A549 (cell line): ENCODE results near the gene MADD. TPM values are rescaled to one million over a fixed set of nuclear protein-coding genes. Genes with fewer than 3 reads are reported as not detected.

Experiments
- ATAC-seq, 2 experiments: fragments of 200-7000 bp in 1 of 2; fragments of >200 bp in 1 of 2; cut with Nextera tagmentation in 1 of 2; cut with Tn5 transposase in 1 of 2; 3 replicates each; pipeline versions ENCODE4 v1.8.0 to v1.9.1; 2018 to 2020; ENCODE audit warnings: mild to moderate bottlenecking in 1 of 2, moderate library complexity in 1 of 2
- CTCF ChIA-PET: fragments of 300-600 bp; sonication (Branson Sonifier 250); formaldehyde crosslinking; extraction: SDS; loops from one replicate; lab custom pipeline; 2021; ENCODE audit warnings: antibody characterized with exemption, inconsistent platforms; lab: Yijun Ruan, JAX
- POLR2A ChIA-PET: fragments of 350-600 bp; formaldehyde crosslinking; extraction: SDS; loops from one replicate; lab custom pipeline; 2021; ENCODE audit warnings: antibody characterized with exemption, inconsistent platforms; lab: Yijun Ruan, JAX
- DNase-seq, 2 experiments: peaks; one replicate each; pipeline versions ENCODE4 v3.0.0 to v3.0.0-alpha.2; 2011 to 2016; ENCODE audit warnings: low read depth in 1 of 2, low spot score in 1 of 2
- FAIRE-seq: peaks from 2 replicates; lab custom pipeline; 2011; peaks lifted over from hg19 to GRCh38; lab: Jason Lieb, UNC
- H3K27ac ChIP-seq, 2 experiments: fragments of >200 bp; sonication (Bioruptor Twin); formaldehyde crosslinking; 3 replicates each; pipeline ENCODE4 v1.5.1; 2016 to 2017
- H3K4me1 ChIP-seq: fragments of >200 bp; sonication (Bioruptor Twin); formaldehyde crosslinking; 3 replicates; pipeline ENCODE4 v1.6.1; 2016
- H3K4me2 ChIP-seq: fragments of >200 bp; sonication (Bioruptor Twin); formaldehyde crosslinking; 3 replicates; pipeline ENCODE4 v1.6.1; 2016
- H3K4me3 ChIP-seq: fragments of >200 bp; sonication (Bioruptor Twin); formaldehyde crosslinking; 3 replicates; pipeline ENCODE4 v1.5.1; 2016
- H3K9me3 ChIP-seq: fragments of >200 bp; sonication (Bioruptor Twin); formaldehyde crosslinking; 3 replicates; pipeline ENCODE4 v1.6.1; 2016
- BCL3 ChIP-seq: fragments of >200 bp; sonication (Bioruptor Twin); formaldehyde crosslinking; IDR thresholded peaks from 3 replicates; pipeline ENCODE4 v1.6.1; 2016
- CEBPB ChIP-seq, 2 experiments: fragments of >200 bp in 1 of 2; sonication (Bioruptor Twin) in 1 of 2; formaldehyde crosslinking in 1 of 2; IDR thresholded peaks; 2 replicates each; pipeline ENCODE4 v1.6.1; 2012 to 2016
- CTCF ChIP-seq: fragments of >200 bp; sonication (Bioruptor Twin); formaldehyde crosslinking; IDR thresholded peaks from 3 replicates; pipeline ENCODE4 v1.5.1; 2016
- EHF ChIP-seq: fragments of 250-450 bp; sonication (Bioruptor Pico); IDR thresholded peaks from 2 replicates; pipeline ENCODE4 v1.5.0; 2020; ENCODE audit warnings: mild to moderate bottlenecking
- ESRRA ChIP-seq: fragments of 150-350 bp; IDR thresholded peaks from 2 replicates; pipeline ENCODE4 v1.6.1; 2014; ENCODE audit warnings: mild to moderate bottlenecking, low read length, borderline replicate concordance
- FOXS1 ChIP-seq: fragments of 250-450 bp; sonication (Bioruptor Pico); IDR thresholded peaks from 2 replicates; pipeline ENCODE4 v1.5.0; 2020; ENCODE audit warnings: mild to moderate bottlenecking, moderate library complexity
- HES2 ChIP-seq: fragments of >200 bp; sonication (Bioruptor Twin); formaldehyde crosslinking; IDR thresholded peaks from 2 replicates; pipeline ENCODE4 v1.6.1; 2016
- HOXB13 ChIP-seq: fragments of 250-450 bp; sonication (Bioruptor Pico); IDR thresholded peaks from 2 replicates; pipeline ENCODE4 v1.5.0; 2020; ENCODE audit warnings: low read depth, mild to moderate bottlenecking, moderate library complexity
- KDM5A ChIP-seq: fragments of 200-600 bp; sonication (generic); IDR thresholded peaks from 2 replicates; pipeline ENCODE4 v1.6.1; 2016; ENCODE audit warnings: antibody characterized with exemption, mild to moderate bottlenecking
- NPAS2 ChIP-seq: fragments of 250-450 bp; sonication (Bioruptor Pico); IDR thresholded peaks from 2 replicates; pipeline ENCODE4 v1.8.0; 2022; ENCODE audit warnings: mild to moderate bottlenecking, moderate library complexity, borderline replicate concordance
- PBX3 ChIP-seq: IDR thresholded peaks from 2 replicates; pipeline ENCODE4 v1.6.1; 2012
- POLR2A ChIP-seq: IDR thresholded peaks from 2 replicates; pipeline ENCODE4 v1.6.1; 2012; ENCODE audit warnings: mild to moderate bottlenecking, low read length
- RAD21 ChIP-seq, 2 experiments: fragments of >200 bp in 1 of 2; sonication (Bioruptor Twin) in 1 of 2; formaldehyde crosslinking in 1 of 2; IDR thresholded peaks in 1 of 2; conservative IDR thresholded peaks in 1 of 2; 2 replicates in 1 of 2; 3 replicates in 1 of 2; pipeline ENCODE4 v1.6.1; 2012 to 2018; ENCODE audit warnings: inconsistent platforms in 1 of 2
- RARB ChIP-seq: fragments of 250-450 bp; sonication (Bioruptor Pico); IDR thresholded peaks from 2 replicates; pipeline ENCODE4 v1.8.0; 2021; ENCODE audit warnings: mild to moderate bottlenecking, moderate library complexity
- RCOR1 ChIP-seq: fragments of 150-350 bp; IDR thresholded peaks from 2 replicates; pipeline ENCODE4 v1.6.1; 2014; ENCODE audit warnings: antibody characterized with exemption, low read length, low read depth
- RNF2 ChIP-seq: fragments of 200-600 bp; sonication (generic); IDR thresholded peaks from 2 replicates; pipeline ENCODE4 v1.6.1; 2016; ENCODE audit warnings: low read depth, mild to moderate bottlenecking, antibody characterized with exemption, moderate library complexity, borderline replicate concordance
- SREBF2 ChIP-seq: fragments of 450-650 bp; IDR thresholded peaks from 2 replicates; pipeline ENCODE4 v1.6.1; 2014; ENCODE audit warnings: mild to moderate bottlenecking, moderate library complexity
- TFCP2L1 ChIP-seq: fragments of 250-450 bp; sonication (Bioruptor Pico); IDR thresholded peaks from 2 replicates; pipeline ENCODE4 v1.5.0; 2021; ENCODE audit warnings: mild to moderate bottlenecking
- TP53 ChIP-seq: fragments of 250-450 bp; sonication (Bioruptor Pico); IDR thresholded peaks from 2 replicates; pipeline ENCODE4 v1.5.0; 2021; ENCODE audit warnings: mild to moderate bottlenecking, moderate library complexity
- USF2 ChIP-seq: fragments of 450-650 bp; IDR thresholded peaks from 2 replicates; pipeline ENCODE4 v1.6.1; 2014; ENCODE audit warnings: antibody characterized with exemption
- ZNF302 ChIP-seq: fragments of 250-450 bp; sonication (Bioruptor Pico); IDR thresholded peaks from 2 replicates; pipeline ENCODE4 v1.9.0; 2021; ENCODE audit warnings: inconsistent platforms, mild to moderate bottlenecking, moderate library complexity
- WGBS: methylation state at CpG from one replicate; pipeline ENCODE4 v1.1.6; 2017; ENCODE audit errors: missing lambda C conversion rate; 5-methylcytosine and 5-hydroxymethylcytosine counted together
- polyA plus RNA-seq, 4 experiments: library from polyadenylated mRNA; depleted of rRNA in 3 of 4; stranded (reverse); fragments of >200 nt; fragmentation: RNase III in 1 of 4; extraction: RNeasy Plus Mini Kit Qiagen cat#74134 plus additional on column Dnase treatment in 1 of 4; gene quantifications; 2 replicates in 3 of 4; 3 replicates in 1 of 4; pipeline ENCODE4 v1.2.3, GENCODE V29; 2011 to 2017

The MADD gene
- polyA plus RNA-seq, 2 of the 4 experiments (the other 2 are of a cell fraction) = 16.7 to 25.2 TPM

- TF ChIP-seq FOXS1 (CRISPR knock-in tag) (no peak), HES2 (no peak), RCOR1 (no peak), ZNF302 (CRISPR knock-in tag) (no peak), HOXB13 (CRISPR knock-in tag) (no peak), BCL3 (0 out of 3 replicates have a peak, but pooled peaks have one; percentile 85), RAD21 (conservative IDR thresholded peaks at IDR 0.05 in 1 of 2, IDR thresholded peaks at IDR 0.05 in 1 of 2) (no peak), POLR2A (peak; percentile 49), TP53 (CRISPR knock-in tag) (no peak), NPAS2 (CRISPR knock-in tag) (no peak), EHF (CRISPR knock-in tag) (no peak), USF2 (no peak), ESRRA (no peak), RNF2 (no peak), PBX3 (no peak), KDM5A (no peak), TFCP2L1 (CRISPR knock-in tag) (no peak), RARB (CRISPR knock-in tag) (no peak), SREBF2 (no peak), CTCF (no peak)
Observed at GRCh38 chr11:47269829-47270305, at the start of gene MADD (continued).

GRCh38 chr11:47220401-47220821, 49.5 kb upstream of the MADD start:
- POLR2A ChIA-PET = interaction anchor here (0.9 to 1.1 kb wide), 2 partner anchors 9 to 12 kb away, joined by 3 to 4 read pairs; no protein-coding TSS in a partner anchor
- H3K4me2 ChIP-seq = peak overlapping the region; percentile 27
- TF ChIP-seq HES2 = no peak
- TF ChIP-seq CEBPB (IDR thresholded peaks at IDR 0.05) = peak in 1 of 2 experiments; percentile 24; a peak in 1 of 4 replicates
- TF ChIP-seq, all 56 proteins: peak for 1
- Histone ChIP-seq H3K4me1 (peaks cover 45% of the 10 kb centered on the region), H3K9me3 (no peaks in the 10 kb centered on the region), H3K4me3 (no peak overlapping the region), H3K27ac (peak overlapping the region in 1 of 2 experiments; percentile 73; a peak in 3 of 6 replicates)
- ATAC-seq (no peak), DNase-seq (no peak), FAIRE-seq (no peak)
- 47% methylated on average over 1 of the region's 1 CpG for WGBS
- CTCF ChIA-PET = interaction anchor here (0.5 to 11.9 kb wide), 11 partner anchors 9 to 406 kb away, joined by 3 to 101 read pairs (median 6); partner anchors contain the start of genes ACP2 and NR1H3
